ENCODE data around the gene C1QTNF9B. TPM values are rescaled to one million over a fixed set of nuclear protein-coding genes. Genes with fewer than 3 reads are reported as not detected.

C1QTNF9B gene
- total and polyA plus RNA-seq, 12 donors: 0.24 TPM; not detected in 11

- intact Hi-C loops (cut with DNase I): no loop called here
- 95 to 97% (median 96%) methylated on average over 4 of the region's 4 CpGs for WGBS, 4 donors
- no peak for TF ChIP-seq POLR2A (IDR thresholded peaks at IDR 0.05)
- TF ChIP-seq CTCF (IDR thresholded peaks at IDR 0.05): no peak
Observed at GRCh38 chr13:23877286-23877685, 20.0 kb downstream of the C1QTNF9B start.

GRCh38 chr13:23876265-23876664 lies 21.0 kb downstream of the C1QTNF9B start:
- Histone ChIP-seq H3K4me3 (no peak overlapping the region), H3K27ac (no peak overlapping the region), H3K4me1 (replicated peaks in 1 of 2) (no peaks in the 10 kb centered on the region), H3K36me3 (replicated peaks in 1 of 2) (no peaks in the 10 kb centered on the region), H3K27me3 (no peaks in the 10 kb centered on the region), H3K9me3 (replicated peaks in 1 of 3) (no peaks in the 10 kb centered on the region)
- 71 to 78% (median 74%) methylated on average over 2 of the region's 2 CpGs for WGBS, 4 donors
- TF ChIP-seq POLR2A (IDR thresholded peaks at IDR 0.05) (no peak), CTCF (IDR thresholded peaks at IDR 0.05) (peak in 3 of 6 experiments; percentile 12 to 26 (median 21))
- intact Hi-C loops (cut with DNase I): no loop called here
- no peak for DNase-seq

More at GRCh38 chr13:23877286-23877685, 20.0 kb downstream of the C1QTNF9B start:
- DNase-seq: no peak
- no peaks in the 10 kb centered on the region for H3K36me3 ChIP-seq (replicated peaks in 1 of 2)
- H3K27ac ChIP-seq: no peak overlapping the region
- H3K4me1 ChIP-seq (replicated peaks in 1 of 2): no peaks in the 10 kb centered on the region
- no peaks in the 10 kb centered on the region for H3K9me3 ChIP-seq (replicated peaks in 1 of 3)
- H3K4me3 ChIP-seq: no peak overlapping the region
- H3K27me3 ChIP-seq: no peaks in the 10 kb centered on the region

GRCh38 chr13:23871616-23872220 lies 25.6 kb downstream of the C1QTNF9B start:
- Histone ChIP-seq H3K4me3 (no peak overlapping the region), H3K9me3 (replicated peaks in 1 of 3) (no peaks in the 10 kb centered on the region), H3K4me1 (replicated peaks in 1 of 2) (no peaks in the 10 kb centered on the region), H3K27ac (no peak overlapping the region), H3K27me3 (no peaks in the 10 kb centered on the region), H3K36me3 (replicated peaks in 1 of 2) (no peaks in the 10 kb centered on the region)
- WGBS, 4 donors: 72 to 90% (median 78%) methylated on average over 2 of the region's 2 CpGs
- DNase-seq: no peak
- intact Hi-C loops (cut with DNase I): loop anchor here in 1 of 2 donors (5.0 kb wide), 1 partner anchor 404 kb away; no protein-coding TSS in a partner anchor
- TF ChIP-seq CTCF (IDR thresholded peaks at IDR 0.05) (peak; percentile 31 to 82 (median 70)), POLR2A (IDR thresholded peaks at IDR 0.05) (no peak)

- Histone ChIP-seq H3K27ac (no peak overlapping the region), H3K9me3 (replicated peaks in 1 of 3) (no peaks in the 10 kb centered on the region), H3K27me3 (no peaks in the 10 kb centered on the region), H3K4me1 (replicated peaks in 1 of 2) (no peaks in the 10 kb centered on the region), H3K4me3 (no peak overlapping the region), H3K36me3 (replicated peaks in 1 of 2) (no peaks in the 10 kb centered on the region)
- TF ChIP-seq POLR2A (IDR thresholded peaks at IDR 0.05) (no peak), CTCF (IDR thresholded peaks at IDR 0.05) (no peak)
- WGBS, 4 donors: 89 to 94% (median 91%) methylated on average over 12 of the region's 12 CpGs
- intact Hi-C loops (cut with DNase I): loop anchor here in 1 of 2 donors (5.0 kb wide), 1 partner anchor 403 kb away; no protein-coding TSS in a partner anchor
- DNase-seq: no peak
Observed at GRCh38 chr13:23870356-23871140, 26.8 kb downstream of the C1QTNF9B start.

Measured in adrenal gland (tissue), 12 donors.